ENCODE data around the gene ENC1. TPM values are rescaled to one million over a fixed set of nuclear protein-coding genes. Genes with fewer than 3 reads are reported as not detected.

The ENC1 gene
- total and polyA plus RNA-seq, 8 donors, result 34.6 to 265 (median 169) TPM

DNA sequence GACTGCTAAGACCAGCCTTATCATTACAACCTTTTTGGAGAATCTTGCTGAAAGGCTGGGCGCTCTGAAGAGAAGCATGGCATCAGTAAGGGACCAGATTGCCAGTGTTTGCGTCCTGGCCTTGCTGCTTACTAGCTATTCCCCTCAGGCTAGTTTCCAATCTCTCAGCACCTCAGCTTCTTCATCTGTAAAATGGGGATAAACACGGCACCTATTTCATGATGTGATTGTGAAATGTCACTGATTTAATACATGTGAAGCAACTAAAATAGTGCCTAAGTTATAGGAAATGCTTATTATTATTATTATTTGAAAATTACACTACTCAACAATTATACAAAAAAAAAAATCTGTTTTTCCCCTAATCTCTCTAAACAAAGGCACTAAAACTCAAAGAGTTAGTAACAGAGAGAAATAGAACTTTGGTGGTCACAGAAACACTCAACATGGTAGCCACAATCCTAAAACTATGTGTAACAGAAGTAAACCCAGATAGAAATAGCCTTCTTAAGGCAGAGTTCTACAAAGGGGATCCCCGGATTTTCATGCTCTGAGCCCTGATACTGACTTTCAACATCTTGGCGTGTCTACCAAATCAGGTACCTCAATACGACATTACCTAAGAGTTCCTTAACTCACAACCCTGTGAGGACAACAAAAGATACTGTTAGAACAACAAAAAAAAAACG lies 62.0 kb downstream of the ENC1 start:
- no peaks in the 10 kb centered on the region for H3K9me3 ChIP-seq
- DNase-seq (no peak), ATAC-seq (no peak)
- no peaks in the 10 kb centered on the region for H3K27me3 ChIP-seq
- no peak overlapping the region for H3K4me3 ChIP-seq
- TF ChIP-seq, protein P1, sequence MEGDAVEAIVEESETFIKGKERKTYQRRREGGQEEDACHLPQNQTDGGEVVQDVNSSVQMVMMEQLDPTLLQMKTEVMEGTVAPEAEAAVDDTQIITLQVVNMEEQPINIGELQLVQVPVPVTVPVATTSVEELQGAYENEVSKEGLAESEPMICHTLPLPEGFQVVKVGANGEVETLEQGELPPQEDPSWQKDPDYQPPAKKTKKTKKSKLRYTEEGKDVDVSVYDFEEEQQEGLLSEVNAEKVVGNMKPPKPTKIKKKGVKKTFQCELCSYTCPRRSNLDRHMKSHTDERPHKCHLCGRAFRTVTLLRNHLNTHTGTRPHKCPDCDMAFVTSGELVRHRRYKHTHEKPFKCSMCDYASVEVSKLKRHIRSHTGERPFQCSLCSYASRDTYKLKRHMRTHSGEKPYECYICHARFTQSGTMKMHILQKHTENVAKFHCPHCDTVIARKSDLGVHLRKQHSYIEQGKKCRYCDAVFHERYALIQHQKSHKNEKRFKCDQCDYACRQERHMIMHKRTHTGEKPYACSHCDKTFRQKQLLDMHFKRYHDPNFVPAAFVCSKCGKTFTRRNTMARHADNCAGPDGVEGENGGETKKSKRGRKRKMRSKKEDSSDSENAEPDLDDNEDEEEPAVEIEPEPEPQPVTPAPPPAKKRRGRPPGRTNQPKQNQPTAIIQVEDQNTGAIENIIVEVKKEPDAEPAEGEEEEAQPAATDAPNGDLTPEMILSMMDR (IDR thresholded peaks at IDR 0.05), result no peak
- intact Hi-C loops (cut with DNase I), result no loop called here
- no peaks in the 10 kb centered on the region for H3K36me3 ChIP-seq
- H3K4me1 ChIP-seq, result peaks cover 9 to 21% of the 10 kb centered on the region in 2 donors
- H3K27ac ChIP-seq, result no peak overlapping the region

Other genes with a start within 250 kb of the ENC1 start
- gene HEXB, start 44.5 kb upstream of the ENC1 start, total RNA-seq, result 100 to 1,000 TPM; 204 to 215 TPM
- gene HEXB, start 44.5 kb upstream of the ENC1 start, polyA plus RNA-seq (ENCODE audit: insufficient read length in 6 of 6), result 10 to 100 TPM; 54.6 to 71.0 (median 62.5) TPM
- 10 to 100 TPM; 23.4 to 23.9 TPM for gene GFM2, start 126.4 kb upstream of the ENC1 start, total RNA-seq
- 10 to 100 TPM; 38.0 to 49.7 (median 44.8) TPM for gene GFM2, start 126.4 kb upstream of the ENC1 start, polyA plus RNA-seq (ENCODE audit: insufficient read length in 6 of 6)
- 10 to 100 TPM; 43.8 TPM for gene NSA2, start 126.5 kb upstream of the ENC1 start, total RNA-seq
- 100 to 1,000 TPM; 223 to 270 (median 252) TPM for gene NSA2, start 126.5 kb upstream of the ENC1 start, polyA plus RNA-seq (ENCODE audit: insufficient read length in 6 of 6)
- gene FAM169A, start 225.7 kb upstream of the ENC1 start, total RNA-seq, result 1 to 10 TPM in 1 of 2 donors, under 1 TPM in 1; 0.81 to 2.7 TPM
- gene FAM169A, start 225.7 kb upstream of the ENC1 start, polyA plus RNA-seq (ENCODE audit: insufficient read length in 6 of 6), result 1 to 10 TPM; 4.6 to 6.3 (median 5.7) TPM

All from left lung (tissue), 10 donors.